SK-N-DZ (cell line): Measurements from ENCODE around the gene BIK.
"Not testable (repeated sequence)": the region's sequence is repeated elsewhere in the genome, so short reads cannot be mapped to it uniquely, and the experiment has no call there.

Source experiments
- DNase-seq: peaks from one replicate; pipeline ENCODE4 v3.0.0-alpha.2; 2015; ENCODE audit warnings: low spot score

Gene BIK

GRCh38 chr22:43134553-43134952 lies 24.0 kb downstream of the BIK start:
- no peak for DNase-seq

- no peak for DNase-seq
Measured at GRCh38 chr22:43135565-43135964, 25.0 kb downstream of the BIK start.

DNA sequence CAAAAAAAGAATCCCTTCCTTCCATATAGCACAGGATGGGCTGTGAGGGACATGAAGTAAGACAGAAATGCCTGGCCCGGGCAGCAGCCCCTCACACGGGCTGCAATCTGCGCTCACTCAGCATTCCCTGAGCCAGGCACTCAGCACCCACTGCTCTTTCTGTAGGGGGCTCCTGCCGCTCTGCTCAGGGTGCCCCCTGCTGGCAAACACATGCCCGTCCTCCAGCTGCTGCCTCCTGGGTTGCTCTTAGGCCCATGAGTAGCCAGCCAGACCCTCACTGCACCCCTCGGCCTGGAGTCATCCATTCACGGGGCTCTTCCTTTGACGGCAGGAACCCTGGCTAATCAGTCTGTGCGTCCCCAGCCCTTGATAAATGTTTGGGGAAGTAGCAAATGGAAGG lies 25.7 kb downstream of the BIK start:
- no peak for DNase-seq

DNA sequence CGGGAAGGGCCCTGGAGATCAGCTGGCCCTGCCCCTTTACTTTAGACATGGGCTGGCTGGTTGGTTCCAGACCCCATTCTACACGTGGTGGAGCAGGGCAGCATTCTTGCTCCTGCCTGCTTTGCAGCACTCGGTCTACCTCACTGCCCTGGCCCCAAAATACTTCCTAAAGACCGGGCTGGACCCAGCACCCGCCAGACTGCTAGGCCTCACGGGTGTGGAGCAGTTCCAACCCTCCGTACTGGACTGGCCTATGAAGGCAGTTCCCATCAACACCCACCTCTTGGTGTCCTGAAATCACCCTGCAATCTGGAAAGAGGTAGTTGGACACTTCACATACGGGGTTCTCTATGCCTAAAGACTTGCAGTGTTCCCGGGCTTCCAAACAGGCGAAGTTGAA lies 26.3 kb downstream of the BIK start:
- no peak for DNase-seq

DNA sequence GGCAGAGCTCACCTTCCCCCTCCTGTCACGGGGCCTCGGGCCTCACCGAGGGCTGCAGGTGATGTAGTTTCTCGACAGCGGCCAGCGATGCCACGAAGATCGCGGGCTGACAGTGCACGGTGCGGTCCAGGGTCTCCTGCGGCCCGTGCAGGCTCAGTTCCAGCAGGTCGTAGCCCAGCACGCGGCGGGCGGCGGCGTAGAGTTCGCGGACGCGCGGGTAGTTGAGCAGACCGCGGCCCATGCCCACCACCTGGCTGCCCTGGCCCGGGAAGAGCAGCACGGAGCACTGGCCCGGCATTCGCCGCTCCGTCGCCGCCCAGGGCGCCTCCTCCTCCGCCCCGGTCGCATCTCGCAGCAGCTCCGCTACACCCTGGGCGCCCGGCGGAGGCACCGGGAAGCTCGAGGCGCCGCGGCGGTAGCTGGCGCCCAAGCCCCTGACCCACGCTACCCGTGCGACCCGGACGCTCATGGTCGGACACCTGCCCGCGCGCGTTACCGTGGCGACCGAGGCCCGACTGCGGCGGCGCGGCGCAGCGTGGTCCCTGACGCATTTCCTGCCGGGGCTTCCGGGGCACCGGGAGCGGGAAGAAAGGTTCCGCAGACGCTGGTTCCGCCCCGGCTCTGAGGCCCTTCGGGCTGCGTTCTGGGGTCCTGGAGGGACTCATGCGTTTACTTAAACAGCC lies 32.5 kb downstream of the BIK start, which contains the start of gene MCAT:
MCAT (minus strand) TSS at position 519 of the 683 bp plus-strand sequence; CDS start at position 469, 50 bp downstream.
- peak; percentile 83 for DNase-seq

DNA sequence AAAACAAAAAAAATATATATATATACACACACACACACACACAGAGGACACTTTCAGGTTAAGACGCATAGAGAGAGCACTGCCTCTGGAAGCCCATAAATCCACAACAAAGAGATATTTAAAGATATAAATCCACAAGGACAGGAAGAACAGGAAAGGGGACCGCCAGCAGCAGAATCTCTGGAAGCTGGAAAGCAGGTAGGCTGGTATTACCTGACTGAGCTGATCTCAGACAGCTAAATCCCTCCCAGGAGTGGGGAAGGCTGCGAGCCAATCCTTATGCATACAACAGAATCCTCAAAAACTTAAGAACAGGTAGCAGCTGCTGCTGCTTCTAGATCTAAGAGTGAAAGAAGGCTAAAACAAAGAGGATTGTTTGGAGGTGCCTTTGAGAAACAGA lies 34.4 kb downstream of the BIK start:
- DNase-seq = no peak

- not testable (repeated sequence) for DNase-seq
Measured at GRCh38 chr22:43145371-43145770, 34.8 kb downstream of the BIK start.

GRCh38 chr22:43146332-43146731 lies 35.8 kb downstream of the BIK start:
- DNase-seq = not testable (repeated sequence)

DNA sequence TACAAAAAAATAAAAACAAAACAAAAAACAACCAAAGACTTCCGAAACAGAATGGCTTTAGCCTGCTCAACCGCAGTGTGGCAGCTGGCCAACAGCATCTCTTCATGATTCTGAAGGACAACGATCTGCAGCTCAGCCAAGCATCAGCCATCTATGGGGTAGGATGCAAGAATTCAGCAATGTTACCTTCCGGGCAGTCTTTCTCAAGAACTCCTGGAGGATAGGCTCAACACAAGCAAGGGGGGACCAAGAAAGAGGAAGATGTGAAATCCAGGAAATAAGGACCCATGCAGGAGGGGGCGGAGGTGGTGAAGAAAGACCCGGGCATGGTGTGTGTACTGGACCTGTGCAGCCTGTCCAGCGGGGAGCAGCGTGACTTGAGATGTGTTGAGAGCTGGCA lies 37.3 kb downstream of the BIK start:
- no peak for DNase-seq

DNA sequence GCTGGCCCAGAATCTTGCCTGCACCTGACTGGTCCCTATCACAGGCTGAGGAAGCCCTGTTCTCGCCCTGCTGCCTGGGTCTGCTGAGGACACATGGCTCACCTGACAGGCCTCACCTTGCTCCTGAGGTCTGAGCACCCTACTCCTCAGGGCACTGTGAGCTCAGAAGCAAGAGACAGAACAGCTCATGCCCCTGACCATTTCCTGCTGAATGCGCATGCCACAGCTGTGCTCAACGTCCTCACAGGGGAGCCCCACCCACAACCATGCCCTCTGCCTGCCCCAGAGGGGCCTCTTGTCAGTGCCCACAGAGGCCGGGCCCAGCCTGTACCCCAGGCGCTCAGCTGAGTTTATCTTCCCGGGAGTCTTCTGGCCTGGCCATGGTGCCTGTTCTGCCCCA lies 38.0 kb downstream of the BIK start:
- DNase-seq = no peak

DNA sequence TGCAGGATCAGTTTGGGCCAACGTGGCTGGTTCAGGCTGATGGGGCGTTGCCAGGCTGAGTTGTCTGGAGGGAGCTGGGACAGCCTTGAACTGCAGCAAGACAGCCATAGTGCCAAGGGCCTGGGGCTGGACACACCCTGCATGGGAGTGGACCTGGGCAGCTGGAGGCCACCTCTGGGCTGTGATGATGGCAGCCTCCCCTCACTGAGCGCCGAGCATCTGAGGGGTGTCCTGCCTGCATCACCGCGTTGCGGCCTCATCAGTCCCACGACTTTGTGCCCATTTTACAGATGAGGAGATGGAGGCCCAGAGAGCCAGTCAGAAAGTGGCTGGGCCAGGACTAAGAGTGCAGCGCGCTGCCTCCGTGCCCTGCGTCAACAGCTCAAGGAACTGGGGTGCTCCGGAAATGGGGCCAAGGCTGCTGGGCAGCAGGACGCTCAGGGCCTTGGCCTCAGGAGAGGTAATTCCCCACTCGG lies 40.2 kb downstream of the BIK start:
- DNase-seq = no peak

GRCh38 chr22:43151251-43152002 lies 40.9 kb downstream of the BIK start, which contains the start of gene TSPO:
TSS of gene TSPO (plus strand) at chr22:43151559. CDS start at chr22:43159239, 7,680 bp downstream.
- no peak for DNase-seq

DNA sequence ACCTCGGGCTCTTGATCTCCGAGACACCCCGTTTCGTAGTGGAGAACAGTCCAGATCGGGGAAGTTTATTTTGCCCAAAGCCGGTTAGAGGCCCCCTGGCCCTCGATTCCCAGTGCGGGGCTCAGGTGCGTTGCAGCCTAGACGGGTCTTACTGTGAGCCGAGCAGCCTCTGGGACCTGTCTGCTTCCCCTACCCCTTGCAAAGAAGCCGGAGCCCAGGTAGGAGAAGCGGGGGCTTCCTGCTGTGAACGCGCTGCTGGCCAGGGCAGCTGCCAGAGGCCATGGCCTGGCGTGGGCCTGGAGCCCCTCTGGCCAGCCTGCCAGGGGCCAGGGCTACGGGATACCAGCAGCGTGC lies 41.4 kb downstream of the BIK start:
- DNase-seq = no peak

- DNase-seq = no peak
Measured at GRCh38 chr22:43152357-43153071, 42.0 kb downstream of the BIK start.

DNA sequence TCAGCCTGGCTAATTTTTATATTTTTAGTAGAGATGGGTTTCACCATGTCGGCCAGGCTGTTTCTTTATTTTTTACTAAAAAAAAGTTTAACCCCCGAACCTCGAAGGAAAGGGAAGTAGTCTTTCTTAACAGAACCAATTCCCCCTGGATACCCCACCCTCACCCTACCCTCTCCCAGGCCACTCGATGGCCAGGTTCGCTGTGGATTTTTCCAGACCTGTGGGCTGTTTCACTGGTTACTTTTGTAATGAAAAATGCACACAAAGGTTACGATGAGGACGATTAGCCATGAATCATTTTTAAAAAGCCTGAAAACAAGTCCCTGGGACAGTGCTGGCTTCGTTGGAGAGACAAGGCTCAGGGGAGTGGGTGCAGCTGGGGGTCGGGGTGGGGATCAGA lies 43.3 kb downstream of the BIK start:
- no peak for DNase-seq

- DNase-seq = no peak
Measured at GRCh38 chr22:43154887-43155536, 44.5 kb downstream of the BIK start.

DNA sequence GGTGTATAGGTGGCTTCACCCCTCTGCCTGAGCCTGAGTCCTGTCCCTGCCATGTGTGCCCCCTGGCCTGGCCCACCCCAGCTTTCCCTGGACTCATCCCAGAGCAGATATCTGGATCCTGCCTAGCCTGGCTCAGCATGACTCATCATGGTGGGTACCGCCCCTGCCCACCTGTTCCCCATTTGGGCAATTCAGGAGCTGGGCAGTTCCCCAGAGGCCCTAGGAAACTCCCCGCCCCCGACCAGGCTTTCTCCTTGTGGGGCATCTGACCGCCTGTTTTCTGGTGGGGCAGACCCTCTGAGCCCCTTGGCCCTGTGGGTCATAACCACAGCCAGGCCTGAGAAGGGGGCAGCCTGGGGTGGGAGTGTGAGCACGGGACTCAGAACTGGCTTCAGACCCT lies 45.2 kb downstream of the BIK start:
- DNase-seq = no peak

- DNase-seq = no peak
Measured at GRCh38 chr22:43156413-43156812, 45.9 kb downstream of the BIK start.

- DNase-seq = no peak
Measured at GRCh38 chr22:43157874-43158546, 47.5 kb downstream of the BIK start.

DNA sequence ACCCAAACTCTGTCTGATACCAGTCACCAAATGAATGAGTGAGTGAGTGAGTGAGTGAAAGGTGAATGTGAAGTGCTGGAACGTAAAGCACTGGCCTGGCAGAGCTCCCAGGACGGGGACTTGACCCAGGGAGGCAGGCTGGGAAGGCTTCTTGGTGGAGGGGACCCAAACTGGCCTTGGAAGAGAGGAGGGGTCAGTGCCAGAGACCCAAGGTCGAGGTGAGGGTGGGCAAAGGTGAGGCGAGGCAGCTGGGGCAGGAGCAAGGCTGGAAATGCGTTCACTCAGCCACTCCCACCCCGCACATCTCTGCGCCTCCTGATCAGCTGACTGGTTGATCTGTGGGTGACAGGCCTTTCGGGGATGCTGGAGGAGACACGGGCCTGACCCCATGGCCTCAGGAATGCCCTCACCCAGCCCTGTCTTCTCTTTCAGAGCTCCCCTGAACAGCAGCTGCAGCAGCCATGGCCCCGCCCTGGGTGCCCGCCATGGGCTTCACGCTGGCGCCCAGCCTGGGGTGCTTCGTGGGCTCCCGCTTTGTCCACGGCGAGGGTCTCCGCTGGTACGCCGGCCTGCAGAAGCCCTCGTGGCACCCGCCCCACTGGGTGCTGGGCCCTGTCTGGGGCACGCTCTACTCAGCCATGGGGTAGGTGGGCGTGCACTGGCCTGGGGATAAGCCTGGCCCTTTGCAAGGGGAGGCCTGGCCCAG lies 48.4 kb downstream of the BIK start:
- no peak for DNase-seq
